Neutrophil (primary cell): ENCODE measurements around the gene PRKCQ.

ENCODE experiments used
- H3K27ac ChIP-seq: fragments of 200-600 bp; sonication (generic); 2 replicates; pipeline ENCODE4 v1.5.1; 2016; ENCODE audit warnings: mild to moderate bottlenecking, moderate library complexity
- H3K27me3 ChIP-seq: fragments of 200-600 bp; sonication (generic); 2 replicates; pipeline ENCODE4 v1.6.0; 2016; ENCODE audit warnings: mild to moderate bottlenecking
- H3K36me3 ChIP-seq: fragments of 200-600 bp; sonication (generic); 2 replicates; pipeline ENCODE4 v1.5.1; 2017
- H3K4me1 ChIP-seq, 2 experiments: fragments of 200-600 bp in 1 of 2; sonication (generic) in 1 of 2; 1 replicate in 1 of 2; 2 replicates in 1 of 2; pipeline versions ENCODE4 v1.5.1 to v1.6.1; 2013 to 2016; ENCODE audit warnings: low read depth in 1 of 2, low read length in 1 of 2, mild to moderate bottlenecking in 1 of 2, moderate library complexity in 1 of 2; ENCODE audit not compliant: control insufficient read depth in 1 of 2, insufficient read depth in 1 of 2
- H3K4me3 ChIP-seq, 2 experiments: fragments of 200-600 bp in 1 of 2; sonication (generic) in 1 of 2; 1 replicate in 1 of 2; 2 replicates in 1 of 2; pipeline ENCODE4 v1.5.1; 2013 to 2016; ENCODE audit warnings: low read depth in 1 of 2, low read length in 1 of 2, mild to moderate bottlenecking in 1 of 2, moderate library complexity in 1 of 2
- H3K9me3 ChIP-seq: fragments of 200-600 bp; sonication (generic); 2 replicates; pipeline ENCODE4 v1.5.1; 2016
- TF ChIP-seq, protein P1 (sequence below): fragments of 200-600 bp; sonication (generic); IDR thresholded peaks from 2 replicates; pipeline ENCODE4 v1.5.1; 2016; ENCODE audit warnings: antibody characterized with exemption

The PRKCQ gene

DNA sequence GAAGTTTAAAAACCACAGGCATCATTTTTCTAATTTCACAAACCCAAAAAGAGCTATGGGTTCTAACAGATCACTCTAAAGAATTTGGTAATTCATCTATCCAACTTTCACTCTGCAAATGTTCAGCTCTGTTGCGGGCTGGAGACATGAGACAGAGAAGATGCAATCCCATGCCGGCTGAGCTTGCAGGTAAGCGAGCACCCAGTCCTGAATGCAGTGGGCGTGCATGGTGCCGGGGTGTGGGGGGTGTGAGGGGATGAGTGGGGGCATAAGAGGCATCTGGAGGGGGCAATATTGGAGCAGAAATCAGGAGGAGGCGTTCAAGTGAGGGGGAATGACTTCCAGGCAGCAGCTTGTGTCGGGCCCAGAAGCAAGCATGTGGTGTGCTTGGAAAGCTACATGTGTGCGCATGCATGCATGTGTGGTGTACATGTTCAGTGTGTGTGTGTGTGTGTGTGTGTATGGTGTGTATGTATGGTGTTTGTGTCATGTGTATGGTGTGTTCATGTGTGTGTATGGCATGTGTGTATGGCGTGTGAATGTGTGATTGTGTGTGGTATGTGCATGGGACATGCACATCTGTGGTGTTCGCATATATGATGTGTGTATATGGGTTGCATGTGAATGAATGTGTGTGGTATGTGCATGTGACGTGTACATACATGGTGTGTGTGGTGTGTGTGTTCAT is 172.9 kb downstream of the PRKCQ start:
- no peak overlapping the region for H3K27ac ChIP-seq
- no peaks in the 10 kb centered on the region for H3K27me3 ChIP-seq
- peaks cover 22 to 26% of the 10 kb centered on the region in 2 experiments for H3K4me1 ChIP-seq
- no peak overlapping the region for H3K4me3 ChIP-seq
- H3K36me3 ChIP-seq = no peaks in the 10 kb centered on the region
- no peaks in the 10 kb centered on the region for H3K9me3 ChIP-seq
- TF ChIP-seq, protein P1, sequence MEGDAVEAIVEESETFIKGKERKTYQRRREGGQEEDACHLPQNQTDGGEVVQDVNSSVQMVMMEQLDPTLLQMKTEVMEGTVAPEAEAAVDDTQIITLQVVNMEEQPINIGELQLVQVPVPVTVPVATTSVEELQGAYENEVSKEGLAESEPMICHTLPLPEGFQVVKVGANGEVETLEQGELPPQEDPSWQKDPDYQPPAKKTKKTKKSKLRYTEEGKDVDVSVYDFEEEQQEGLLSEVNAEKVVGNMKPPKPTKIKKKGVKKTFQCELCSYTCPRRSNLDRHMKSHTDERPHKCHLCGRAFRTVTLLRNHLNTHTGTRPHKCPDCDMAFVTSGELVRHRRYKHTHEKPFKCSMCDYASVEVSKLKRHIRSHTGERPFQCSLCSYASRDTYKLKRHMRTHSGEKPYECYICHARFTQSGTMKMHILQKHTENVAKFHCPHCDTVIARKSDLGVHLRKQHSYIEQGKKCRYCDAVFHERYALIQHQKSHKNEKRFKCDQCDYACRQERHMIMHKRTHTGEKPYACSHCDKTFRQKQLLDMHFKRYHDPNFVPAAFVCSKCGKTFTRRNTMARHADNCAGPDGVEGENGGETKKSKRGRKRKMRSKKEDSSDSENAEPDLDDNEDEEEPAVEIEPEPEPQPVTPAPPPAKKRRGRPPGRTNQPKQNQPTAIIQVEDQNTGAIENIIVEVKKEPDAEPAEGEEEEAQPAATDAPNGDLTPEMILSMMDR = no peak

DNA sequence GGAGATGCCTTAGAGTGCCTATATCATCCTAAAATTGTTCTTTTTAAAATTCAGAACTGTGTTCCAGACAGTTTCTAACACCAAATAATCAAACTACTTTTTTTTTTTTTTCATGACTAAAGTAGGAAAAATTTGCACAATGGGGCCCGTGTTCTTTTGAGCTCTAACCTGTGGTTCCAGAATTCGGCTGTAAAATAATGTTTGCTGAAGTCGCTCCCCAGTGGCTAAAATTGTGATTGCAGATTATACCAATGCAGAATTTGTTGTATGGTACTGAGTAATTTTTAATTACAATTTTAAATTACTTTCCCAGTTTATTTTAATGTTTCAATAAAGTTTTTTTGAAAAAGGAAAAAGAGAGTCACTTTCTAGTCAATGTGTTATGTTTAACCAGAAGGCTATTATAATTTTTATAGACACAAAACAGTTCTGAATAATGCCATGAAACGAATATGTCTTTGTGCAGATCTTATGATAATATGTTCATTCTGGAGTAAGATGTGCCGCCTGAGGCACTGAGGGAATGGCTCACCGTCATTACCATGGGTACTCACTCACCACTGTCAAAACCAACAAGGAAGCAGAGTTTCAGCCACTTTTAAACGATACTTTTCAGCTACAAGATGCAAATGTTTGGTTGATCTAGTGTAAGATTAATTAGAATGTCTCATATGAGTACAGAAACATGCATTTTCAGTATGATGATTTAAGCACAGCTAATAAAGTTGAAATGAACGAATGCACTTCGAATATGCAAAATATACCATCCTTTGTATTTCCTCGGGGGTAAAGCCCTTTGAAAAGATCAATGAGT is 173.6 kb downstream of the PRKCQ start:
- peaks cover 25 to 28% of the 10 kb centered on the region in 2 experiments for H3K4me1 ChIP-seq
- no peaks in the 10 kb centered on the region for H3K27me3 ChIP-seq
- no peak overlapping the region for H3K4me3 ChIP-seq
- TF ChIP-seq, protein P1 = no peak
- H3K36me3 ChIP-seq = no peaks in the 10 kb centered on the region
- no peaks in the 10 kb centered on the region for H3K9me3 ChIP-seq
- no peak overlapping the region for H3K27ac ChIP-seq

DNA sequence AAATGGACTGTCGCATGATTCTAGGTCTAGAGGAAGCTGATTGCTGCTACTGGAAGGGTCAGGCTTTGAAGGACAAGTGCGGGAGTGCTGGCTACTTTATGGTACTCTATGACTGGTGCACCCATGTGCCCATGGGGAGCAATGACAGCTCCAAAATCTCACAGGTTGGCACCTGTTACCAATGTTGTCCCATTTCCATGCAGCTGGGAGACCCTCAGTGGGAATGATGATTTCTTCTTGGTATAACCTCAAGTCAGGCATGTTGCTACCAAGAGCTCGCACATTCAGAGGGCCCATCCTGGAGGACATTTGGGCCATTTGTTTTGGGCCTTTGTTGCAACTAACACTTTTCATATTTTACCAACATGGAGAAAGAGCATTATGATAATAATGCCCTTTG is 174.4 kb downstream of the PRKCQ start:
- H3K4me3 ChIP-seq = no peak overlapping the region
- H3K27ac ChIP-seq = no peak overlapping the region
- H3K9me3 ChIP-seq = no peaks in the 10 kb centered on the region
- no peaks in the 10 kb centered on the region for H3K27me3 ChIP-seq
- TF ChIP-seq, protein P1 = no peak
- H3K4me1 ChIP-seq = peaks cover 25 to 28% of the 10 kb centered on the region in 2 experiments
- H3K36me3 ChIP-seq = no peaks in the 10 kb centered on the region

DNA sequence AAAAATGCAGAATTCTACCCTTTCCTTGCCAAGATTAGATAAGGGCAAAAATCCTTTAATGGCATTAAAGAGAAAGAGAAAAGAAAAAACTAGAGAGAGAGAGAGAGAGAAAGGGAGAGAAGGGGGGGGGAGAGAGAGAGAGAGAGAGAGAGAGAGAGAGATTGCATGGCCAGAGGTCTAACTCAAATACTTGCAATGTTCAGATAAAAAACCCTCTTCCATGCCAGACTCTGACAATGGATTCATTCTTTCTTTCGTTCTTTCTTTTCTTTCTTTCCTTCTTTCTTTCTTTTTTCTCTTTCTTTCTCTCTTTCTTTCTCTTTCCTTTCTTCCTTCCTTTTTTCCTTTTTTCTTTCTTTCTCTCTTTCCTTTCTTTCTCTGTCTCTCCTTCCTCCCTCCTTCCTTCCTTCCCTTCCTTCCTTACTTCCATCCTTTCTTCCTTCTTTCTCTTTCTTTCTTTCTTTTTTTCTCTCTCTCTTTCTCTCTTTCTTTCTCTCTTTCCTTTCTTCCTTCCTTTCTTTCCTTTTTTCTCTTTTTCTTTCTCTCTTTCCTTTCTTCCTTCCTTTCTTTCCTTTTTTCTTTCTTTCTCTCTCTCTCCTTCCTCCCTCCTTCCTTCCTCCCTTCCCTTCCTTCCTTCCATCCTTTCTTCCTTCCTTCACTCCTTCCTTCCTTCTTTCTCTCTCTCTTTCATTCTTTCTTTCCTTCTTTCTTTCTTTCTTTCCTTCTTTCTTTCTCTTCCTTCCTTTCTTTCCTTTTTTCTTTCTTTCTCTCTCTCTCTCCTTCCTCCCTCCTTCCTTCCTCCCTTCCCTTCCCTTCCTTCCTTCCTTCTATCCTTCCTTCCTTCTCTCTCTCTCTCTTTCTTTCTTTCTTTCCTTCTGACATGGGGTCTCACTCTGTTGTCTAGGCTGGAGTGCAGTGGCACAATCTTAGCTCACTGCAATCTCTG is 175.7 kb downstream of the PRKCQ start:
- Histone ChIP-seq H3K36me3 (no peaks in the 10 kb centered on the region), H3K4me3 (no peak overlapping the region), H3K27ac (no peak overlapping the region), H3K27me3 (no peaks in the 10 kb centered on the region), H3K9me3 (no peaks in the 10 kb centered on the region), H3K4me1 (peaks cover 26 to 28% of the 10 kb centered on the region in 2 experiments)
- TF ChIP-seq, protein P1 = no peak

DNA sequence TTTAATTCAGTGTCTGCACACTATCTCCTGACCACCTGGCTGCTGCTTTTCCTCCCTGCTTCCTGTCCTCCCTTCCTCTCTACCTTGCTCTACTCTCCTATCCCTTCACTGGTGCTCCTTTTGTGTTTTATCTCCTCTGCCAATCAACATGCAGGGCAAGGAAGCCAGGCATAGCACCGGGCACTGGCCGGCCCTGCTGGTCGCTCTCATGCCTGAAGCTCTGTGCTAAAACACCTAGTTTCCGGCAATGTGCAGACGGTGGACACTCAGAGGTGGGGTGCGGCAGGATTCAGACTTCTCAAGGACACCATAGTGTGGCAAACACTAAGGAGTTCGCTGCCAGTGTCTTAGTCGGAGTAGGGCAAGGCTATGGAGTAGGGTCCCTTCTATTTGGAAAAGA is 177.1 kb downstream of the PRKCQ start:
- TF ChIP-seq, protein P1 = no peak
- Histone ChIP-seq H3K27ac (no peak overlapping the region), H3K36me3 (no peaks in the 10 kb centered on the region), H3K9me3 (no peaks in the 10 kb centered on the region), H3K27me3 (no peaks in the 10 kb centered on the region), H3K4me1 (peaks cover 40 to 41% of the 10 kb centered on the region in 2 experiments), H3K4me3 (no peak overlapping the region)
